Stimulated activated CD4-positive, alpha-beta T cell treated with anti-CD3 and anti-CD28 coated beads, Interleukin-4, amount 100 ng/mL, for 24 hours (primary cell): ENCODE results near the gene IFT52.

ENCODE experiments used
- DNase-seq: peaks from one replicate; pipeline ENCODE4 v3.0.0-alpha.2; 2020

Gene IFT52

DNA sequence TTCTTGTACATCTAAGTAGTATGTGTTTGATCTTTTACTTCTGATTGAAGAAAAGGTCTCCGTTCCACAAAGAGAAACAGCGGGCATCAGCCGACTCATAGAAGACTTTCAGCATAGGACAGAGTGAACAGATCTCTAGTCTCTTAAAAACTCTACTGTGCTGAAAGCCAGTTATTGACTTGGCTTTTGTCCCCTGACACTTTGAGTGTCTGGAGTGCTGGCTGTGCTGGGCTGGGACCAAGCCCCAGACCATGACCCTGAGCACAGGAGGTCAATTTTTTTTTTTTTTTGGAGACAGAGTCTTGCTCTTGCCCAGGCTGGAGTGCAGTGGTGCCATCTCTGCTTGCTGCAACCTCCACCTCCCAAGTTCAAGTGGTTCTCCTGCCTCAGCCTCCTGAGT, 104.0 kb downstream of the IFT52 start:
- no peak for DNase-seq

GRCh38 chr20:43695571-43695970, 104.8 kb downstream of the IFT52 start:
- no peak for DNase-seq
